PC-3 (cell line): ENCODE results near the gene NOX4.

ENCODE experiments used
- EZH2 ChIP-seq: fragments of 300-600 bp; sonication (generic); IDR thresholded peaks from one replicate; pipeline ENCODE4 v1.6.1; 2017; ENCODE audit warnings: antibody characterized with exemption, mild to moderate bottlenecking, low read length; ENCODE audit not compliant: unreplicated experiment
- TF ChIP-seq, protein P1 (sequence below): fragments of 300-600 bp; sonication (generic); conservative IDR thresholded peaks from 2 replicates; pipeline ENCODE4 v1.5.1; 2017; ENCODE audit warnings: antibody characterized with exemption, low read depth, mild to moderate bottlenecking, low read length

DNA sequence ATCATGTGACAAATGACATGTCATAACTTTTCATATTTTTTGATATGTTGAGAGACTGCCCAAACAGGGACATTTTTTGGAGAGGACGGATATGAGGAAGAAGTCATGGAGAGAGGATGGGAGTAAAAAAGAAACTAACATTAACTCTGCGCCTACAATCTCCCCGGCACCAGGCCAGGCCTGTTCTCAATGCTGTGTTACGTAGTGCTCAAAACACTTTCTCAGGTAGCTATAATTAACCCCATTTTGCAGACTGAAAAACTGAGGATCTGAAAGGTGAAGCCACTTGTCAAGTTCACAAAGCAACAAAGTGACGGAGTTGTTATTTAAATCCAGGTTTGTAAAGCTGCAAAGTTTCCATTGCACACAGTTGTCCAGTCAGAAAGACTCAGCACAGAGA lies 17.4 kb upstream of the NOX4 start:
- no peak for TF ChIP-seq EZH2
- TF ChIP-seq, protein P1, sequence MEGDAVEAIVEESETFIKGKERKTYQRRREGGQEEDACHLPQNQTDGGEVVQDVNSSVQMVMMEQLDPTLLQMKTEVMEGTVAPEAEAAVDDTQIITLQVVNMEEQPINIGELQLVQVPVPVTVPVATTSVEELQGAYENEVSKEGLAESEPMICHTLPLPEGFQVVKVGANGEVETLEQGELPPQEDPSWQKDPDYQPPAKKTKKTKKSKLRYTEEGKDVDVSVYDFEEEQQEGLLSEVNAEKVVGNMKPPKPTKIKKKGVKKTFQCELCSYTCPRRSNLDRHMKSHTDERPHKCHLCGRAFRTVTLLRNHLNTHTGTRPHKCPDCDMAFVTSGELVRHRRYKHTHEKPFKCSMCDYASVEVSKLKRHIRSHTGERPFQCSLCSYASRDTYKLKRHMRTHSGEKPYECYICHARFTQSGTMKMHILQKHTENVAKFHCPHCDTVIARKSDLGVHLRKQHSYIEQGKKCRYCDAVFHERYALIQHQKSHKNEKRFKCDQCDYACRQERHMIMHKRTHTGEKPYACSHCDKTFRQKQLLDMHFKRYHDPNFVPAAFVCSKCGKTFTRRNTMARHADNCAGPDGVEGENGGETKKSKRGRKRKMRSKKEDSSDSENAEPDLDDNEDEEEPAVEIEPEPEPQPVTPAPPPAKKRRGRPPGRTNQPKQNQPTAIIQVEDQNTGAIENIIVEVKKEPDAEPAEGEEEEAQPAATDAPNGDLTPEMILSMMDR: no peak
